DOHH2 (cell line): Measurements from ENCODE around the gene UBE2V1.

Experiments used
- CTCF ChIP-seq: fragments of 200-600 bp; sonication (generic); IDR thresholded peaks from one replicate; pipeline ENCODE4 v1.5.1; 2014; ENCODE audit warnings: antibody characterized with exemption, mild to moderate bottlenecking, low read depth, low read length; ENCODE audit not compliant: poor library complexity, severe bottlenecking
- EZH2phosphoT487 ChIP-seq: fragments of 200-600 bp; sonication (generic); IDR thresholded peaks from 2 replicates; pipeline ENCODE4 v1.6.1; 2017; ENCODE audit warnings: borderline replicate concordance, mild to moderate bottlenecking, antibody characterized with exemption, low read length, moderate library complexity, mixed read lengths

- TF ChIP-seq CTCF (no peak), EZH2phosphoT487 (no peak)
These were observed 72.3 kb downstream of the UBE2V1 start for GRCh38 chr20:50040432-50041245.
